Omental fat pad (tissue), 4 donors: Measurements from ENCODE around the gene FCGBP. TPM values are rescaled to one million over a fixed set of nuclear protein-coding genes. Genes with fewer than 3 reads are reported as not detected.

ENCODE experiments used
- ATAC-seq: fragments of 150-250 bp; one replicate; pipeline ENCODE4 v1.9.1; 2016; ENCODE audit warnings: mild to moderate bottlenecking, moderate library complexity; ENCODE audit not compliant: low FRiP score
- DNase-seq: peaks from one replicate; pipeline ENCODE4 v3.0.0-alpha.2; 2019; ENCODE audit warnings: low spot score
- total RNA-seq, 4 donors: library from RNA; depleted of rRNA; stranded (reverse); fragments of >200 nt; gene quantifications; one replicate each; pipeline ENCODE4 v1.1.0, GENCODE V29; 2016
- TF ChIP-seq, protein P1 (sequence below), 3 donors: fragments of 450-650 bp; IDR thresholded peaks; one replicate each; pipeline ENCODE4 v1.5.1; 2016 to 2017; ENCODE audit warnings: antibody characterized with exemption in 3 of 3, mild to moderate bottlenecking in 3 of 3, moderate library complexity in 2 of 3

The FCGBP gene
- total RNA-seq, 4 donors from 2014 or later = 12.5 to 197 (median 29.3) TPM

GRCh38 chr19:39926170-39926760 lies 8.2 kb downstream of the FCGBP start:
- no peak for ATAC-seq

DNA sequence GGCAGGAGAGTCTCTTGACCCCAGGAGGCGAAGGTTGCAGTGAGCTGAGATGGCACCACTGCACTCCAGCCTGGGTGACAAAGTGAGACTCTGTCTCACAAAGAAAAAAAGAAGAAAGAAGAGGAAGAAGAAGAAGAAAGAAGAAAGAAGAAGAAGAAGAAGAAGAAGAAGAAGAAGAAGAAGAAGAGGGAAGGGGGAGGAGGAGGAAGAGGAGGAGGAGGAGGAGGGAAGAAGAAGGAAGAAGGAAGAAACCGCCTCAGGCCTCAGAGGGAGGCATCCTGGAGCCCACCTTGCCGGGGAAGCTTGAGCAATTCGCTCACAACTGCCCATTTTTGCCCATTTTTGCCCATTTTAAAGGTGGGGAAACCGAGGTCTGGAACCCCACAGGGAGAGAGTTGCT lies 9.5 kb downstream of the FCGBP start:
- ATAC-seq = no peak
- TF ChIP-seq, protein P1, sequence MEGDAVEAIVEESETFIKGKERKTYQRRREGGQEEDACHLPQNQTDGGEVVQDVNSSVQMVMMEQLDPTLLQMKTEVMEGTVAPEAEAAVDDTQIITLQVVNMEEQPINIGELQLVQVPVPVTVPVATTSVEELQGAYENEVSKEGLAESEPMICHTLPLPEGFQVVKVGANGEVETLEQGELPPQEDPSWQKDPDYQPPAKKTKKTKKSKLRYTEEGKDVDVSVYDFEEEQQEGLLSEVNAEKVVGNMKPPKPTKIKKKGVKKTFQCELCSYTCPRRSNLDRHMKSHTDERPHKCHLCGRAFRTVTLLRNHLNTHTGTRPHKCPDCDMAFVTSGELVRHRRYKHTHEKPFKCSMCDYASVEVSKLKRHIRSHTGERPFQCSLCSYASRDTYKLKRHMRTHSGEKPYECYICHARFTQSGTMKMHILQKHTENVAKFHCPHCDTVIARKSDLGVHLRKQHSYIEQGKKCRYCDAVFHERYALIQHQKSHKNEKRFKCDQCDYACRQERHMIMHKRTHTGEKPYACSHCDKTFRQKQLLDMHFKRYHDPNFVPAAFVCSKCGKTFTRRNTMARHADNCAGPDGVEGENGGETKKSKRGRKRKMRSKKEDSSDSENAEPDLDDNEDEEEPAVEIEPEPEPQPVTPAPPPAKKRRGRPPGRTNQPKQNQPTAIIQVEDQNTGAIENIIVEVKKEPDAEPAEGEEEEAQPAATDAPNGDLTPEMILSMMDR (IDR thresholded peaks at IDR 0.05) = no peak

More at GRCh38 chr19:39926170-39926760, 8.2 kb downstream of the FCGBP start:
- no peak for DNase-seq
- TF ChIP-seq, protein P1 (IDR thresholded peaks at IDR 0.05) = no peak

DNA sequence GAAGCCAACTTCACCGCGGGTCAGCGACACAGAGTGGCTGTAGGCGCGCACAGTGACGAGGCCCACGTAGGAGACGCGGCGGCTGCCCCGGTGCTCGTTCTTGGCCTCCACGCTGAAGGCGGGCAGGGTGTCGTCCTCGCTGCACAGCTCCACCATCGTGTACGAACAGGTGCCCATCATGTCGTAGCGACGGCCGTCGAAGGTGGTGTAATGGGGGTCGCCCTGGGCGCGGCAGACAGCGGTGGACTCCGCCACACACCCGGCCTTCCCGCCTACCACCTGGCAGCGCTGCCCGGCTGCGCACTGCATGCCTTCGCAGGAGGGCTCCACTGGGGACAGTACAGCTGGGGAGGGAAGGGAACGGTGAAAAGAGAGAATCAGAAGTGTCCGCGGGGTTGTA lies 10.0 kb downstream of the FCGBP start:
- TF ChIP-seq, protein P1 (IDR thresholded peaks at IDR 0.05) = no peak
- ATAC-seq (no peak), DNase-seq (no peak)

More for the DNA sequence above, 9.5 kb downstream of the FCGBP start:
- no peak for DNase-seq

GRCh38 chr19:39923862-39924261 lies 10.6 kb downstream of the FCGBP start:
- ATAC-seq (no peak), DNase-seq (no peak)
- TF ChIP-seq, protein P1 (IDR thresholded peaks at IDR 0.05) = no peak

DNA sequence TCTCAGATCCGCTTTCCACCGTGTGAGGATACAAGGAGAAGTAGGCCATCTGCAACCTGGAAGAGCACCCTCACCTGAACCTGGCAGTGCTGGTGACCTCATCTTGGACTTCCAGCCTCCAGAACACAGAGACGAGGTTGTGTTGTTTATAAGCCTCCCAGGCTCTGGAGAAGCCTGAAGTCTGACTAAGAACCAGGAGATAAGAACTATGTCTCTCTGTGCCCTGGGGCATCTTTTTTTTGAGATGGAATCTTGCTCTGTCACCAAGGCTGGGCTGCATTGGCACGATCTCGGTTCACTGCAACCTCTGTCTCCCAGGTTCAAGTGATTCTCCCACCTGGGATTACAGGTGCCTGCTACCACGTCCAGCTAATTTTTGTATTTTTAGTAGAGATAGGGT lies 14.5 kb downstream of the FCGBP start:
- TF ChIP-seq, protein P1 (IDR thresholded peaks at IDR 0.05) = no peak
- no peak for ATAC-seq
- DNase-seq = no peak

- TF ChIP-seq, protein P1 (IDR thresholded peaks at IDR 0.05) = no peak
- DNase-seq (no peak), ATAC-seq (no peak)
These were observed 16.2 kb downstream of the FCGBP start for GRCh38 chr19:39918183-39918651.

DNA sequence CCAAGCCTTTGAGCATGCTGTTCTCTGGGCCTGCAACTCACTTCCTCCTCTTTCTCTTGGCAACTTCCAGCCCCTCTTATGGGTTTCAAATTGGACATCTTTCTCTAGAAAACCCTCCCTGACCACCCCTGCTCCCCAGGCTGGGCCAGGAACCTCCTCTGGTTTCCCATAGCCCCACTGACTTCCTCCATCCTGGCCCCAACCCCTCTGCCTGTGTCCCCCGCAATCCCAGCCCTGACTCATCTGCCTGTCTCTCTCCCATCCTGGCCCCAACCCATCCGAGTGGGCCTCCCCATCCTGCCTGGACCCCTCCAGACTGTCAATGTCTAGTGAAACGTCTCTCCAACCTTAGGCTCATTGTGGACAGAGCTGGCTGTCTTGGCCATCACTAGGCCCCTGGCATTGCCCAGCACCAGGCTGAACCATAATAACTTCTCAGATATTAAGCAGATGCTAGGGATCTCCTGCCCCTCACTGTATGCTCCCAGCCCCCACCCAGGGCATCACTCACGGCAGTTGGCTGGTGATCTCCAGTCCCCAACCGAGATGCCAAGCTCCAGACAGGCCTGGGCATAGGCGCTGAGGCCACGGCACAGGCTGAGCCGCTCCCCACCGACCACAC lies 16.8 kb downstream of the FCGBP start:
- no peak for DNase-seq
- ATAC-seq = no peak
- TF ChIP-seq, protein P1 (IDR thresholded peaks at IDR 0.05) = no peak
